ENCODE data around the gene NPTX1. TPM values are rescaled to one million over a fixed set of nuclear protein-coding genes. Genes with fewer than 3 reads are reported as not detected.

Gene NPTX1
- total and polyA plus RNA-seq, 9 donors = 0.02 to 19.8 (median 0.33) TPM; not detected in 1

GRCh38 chr17:80492343-80493136, 16.1 kb upstream of the NPTX1 start:
- WGBS, 3 donors = 68 to 72% (median 70%) methylated on average over 20 to 21 of the region's 21 CpGs
- intact Hi-C loops (cut with DNase I) = no loop called here
- no peak for DNase-seq
- H3K9me3 ChIP-seq = peaks cover 0 to 3% of the 10 kb centered on the region in 2 donors
- no peaks in the 10 kb centered on the region for H3K4me1 ChIP-seq (ENCODE audit: insufficient read depth)
- no peaks in the 10 kb centered on the region for H3K27me3 ChIP-seq
- no peak overlapping the region for H3K27ac ChIP-seq
- no peak overlapping the region for H3K4me3 ChIP-seq
- TF ChIP-seq POLR2A (IDR thresholded peaks at IDR 0.05) (no peak), CTCF (IDR thresholded peaks at IDR 0.05) (no peak), EP300 (IDR thresholded peaks at IDR 0.05) (no peak)
- no peaks in the 10 kb centered on the region for H3K36me3 ChIP-seq

- Histone ChIP-seq H3K36me3 (no peaks in the 10 kb centered on the region), H3K27ac (no peak overlapping the region), H3K4me1 (ENCODE audit: insufficient read depth) (no peaks in the 10 kb centered on the region), H3K9me3 (peaks cover 0 to 6% of the 10 kb centered on the region in 2 donors), H3K27me3 (no peaks in the 10 kb centered on the region), H3K4me3 (no peak overlapping the region)
- no peak for TF ChIP-seq EP300 (IDR thresholded peaks at IDR 0.05)
- TF ChIP-seq CTCF (IDR thresholded peaks at IDR 0.05) = no peak
- no peak for TF ChIP-seq POLR2A (IDR thresholded peaks at IDR 0.05)
- no peak for DNase-seq
- intact Hi-C loops (cut with DNase I) = no loop called here
- 27 to 44% (median 43%) methylated on average over 19 to 21 of the region's 21 CpGs for WGBS, 3 donors
Observed at GRCh38 chr17:80491478-80492342, 15.3 kb upstream of the NPTX1 start.

- 49 to 63% (median 62%) methylated on average over 7 of the region's 7 CpGs for WGBS, 3 donors
- Histone ChIP-seq H3K27me3 (no peaks in the 10 kb centered on the region), H3K27ac (no peak overlapping the region), H3K4me3 (no peak overlapping the region), H3K36me3 (no peaks in the 10 kb centered on the region), H3K9me3 (peaks cover 0 to 9% of the 10 kb centered on the region in 2 donors), H3K4me1 (ENCODE audit: insufficient read depth) (no peaks in the 10 kb centered on the region)
- DNase-seq = no peak
- TF ChIP-seq POLR2A (IDR thresholded peaks at IDR 0.05) = no peak
- no peak for TF ChIP-seq CTCF (IDR thresholded peaks at IDR 0.05)
- TF ChIP-seq EP300 (IDR thresholded peaks at IDR 0.05) = no peak
- intact Hi-C loops (cut with DNase I) = no loop called here
Observed at GRCh38 chr17:80487511-80487910, 11.1 kb upstream of the NPTX1 start.

DNA sequence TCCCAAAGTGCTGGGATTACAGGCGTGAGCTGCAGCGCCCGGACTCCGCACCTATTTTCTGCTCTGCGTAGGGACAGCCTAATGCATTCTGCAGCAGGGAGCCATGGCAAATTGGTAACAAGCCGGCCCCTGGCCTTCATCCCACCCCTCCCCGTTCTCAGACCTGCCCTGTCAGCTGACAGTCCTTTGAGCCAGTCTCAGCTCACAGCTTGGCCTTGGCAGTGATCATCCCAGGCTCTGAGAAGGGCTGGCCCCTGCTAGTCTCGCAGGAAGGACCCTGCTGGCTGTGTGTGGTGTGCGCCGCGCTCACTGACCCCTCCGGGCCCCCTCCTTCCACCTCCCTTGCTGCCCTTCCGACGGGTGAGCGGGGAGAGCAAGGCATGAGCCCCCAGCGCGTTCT, 10.3 kb upstream of the NPTX1 start:
- Histone ChIP-seq H3K27ac (no peak overlapping the region), H3K36me3 (no peaks in the 10 kb centered on the region), H3K4me3 (no peak overlapping the region), H3K9me3 (peaks cover 0 to 9% of the 10 kb centered on the region in 2 donors), H3K4me1 (ENCODE audit: insufficient read depth) (no peaks in the 10 kb centered on the region), H3K27me3 (peaks cover 2% of the 10 kb centered on the region)
- 29 to 35% (median 33%) methylated on average over 17 of the region's 17 CpGs for WGBS, 3 donors
- intact Hi-C loops (cut with DNase I) = no loop called here
- no peak for TF ChIP-seq EP300 (IDR thresholded peaks at IDR 0.05)
- no peak for TF ChIP-seq POLR2A (IDR thresholded peaks at IDR 0.05)
- no peak for TF ChIP-seq CTCF (IDR thresholded peaks at IDR 0.05)
- DNase-seq = no peak
